GM21423 (cell line): ENCODE data around the gene KLHDC4.
"Not testable (repeated sequence)": the region's sequence is repeated elsewhere in the genome, so short reads cannot be mapped to it uniquely, and the experiment has no call there.

Experiments used
- ATAC-seq: cut with Tn5 transposase; IDR thresholded peaks from one replicate; pipeline ENCODE4 v1.9.1; 2021; ENCODE audit warnings: mild to moderate bottlenecking, moderate library complexity; ENCODE audit not compliant: unreplicated experiment

KLHDC4 gene

GRCh38 chr16:87744750-87745514 is 20.9 kb downstream of the KLHDC4 start:
- no peak for ATAC-seq

- no peak for ATAC-seq
Measured at GRCh38 chr16:87742781-87743490, 22.9 kb downstream of the KLHDC4 start.

GRCh38 chr16:87741700-87742415 is 23.9 kb downstream of the KLHDC4 start:
- no peak for ATAC-seq

- ATAC-seq: no peak
Measured at GRCh38 chr16:87740909-87741424, 24.8 kb downstream of the KLHDC4 start.

- ATAC-seq: no peak
Measured at GRCh38 chr16:87740441-87740840, 25.3 kb downstream of the KLHDC4 start.

- no peak for ATAC-seq
Measured at GRCh38 chr16:87739801-87740200, 26.0 kb downstream of the KLHDC4 start.

GRCh38 chr16:87736008-87736382 is 29.8 kb downstream of the KLHDC4 start:
- no peak for ATAC-seq

- ATAC-seq: no peak
Measured at GRCh38 chr16:87735270-87736007, 30.3 kb downstream of the KLHDC4 start.

GRCh38 chr16:87734644-87735043 is 31.1 kb downstream of the KLHDC4 start:
- no peak for ATAC-seq

- no peak for ATAC-seq
Measured at GRCh38 chr16:87733190-87733589, 32.6 kb downstream of the KLHDC4 start.

GRCh38 chr16:87731607-87732006 is 34.2 kb downstream of the KLHDC4 start:
- ATAC-seq: no peak

GRCh38 chr16:87729266-87729954 is 36.4 kb downstream of the KLHDC4 start:
- ATAC-seq: no peak

GRCh38 chr16:87728026-87728425 is 37.8 kb downstream of the KLHDC4 start:
- no peak for ATAC-seq

GRCh38 chr16:87727346-87727745 is 38.4 kb downstream of the KLHDC4 start:
- no peak for ATAC-seq

GRCh38 chr16:87726577-87726976 is 39.2 kb downstream of the KLHDC4 start:
- not testable (repeated sequence) for ATAC-seq

GRCh38 chr16:87725596-87726235 is 40.1 kb downstream of the KLHDC4 start:
- ATAC-seq: no peak

GRCh38 chr16:87724490-87725291 is 41.1 kb downstream of the KLHDC4 start:
- ATAC-seq: peak; percentile 40

GRCh38 chr16:87723226-87723623 is 42.6 kb downstream of the KLHDC4 start:
- peak; percentile 67 for ATAC-seq
